ENCODE results near the gene PLVAP. TPM values are rescaled to one million over a fixed set of nuclear protein-coding genes. Genes with fewer than 3 reads are reported as not detected.

Gene PLVAP
- 23.6 TPM for total RNA-seq
- polyA plus RNA-seq: 289 TPM

GRCh38 chr19:17376935-17377600, at the start of gene PLVAP:
Gene PLVAP, minus strand, starts transcription at chr19:17377342. Its CDS starts 54 bp downstream, at chr19:17377288.
- Histone ChIP-seq H3K27ac (ENCODE audit: low read depth) (peak within 1 kb of the TSS; percentile 15), H3K36me3 (ENCODE audit: insufficient read depth) (no peaks in the 10 kb centered on the region), H3K4me3 (ENCODE audit: low read depth, low read length) (peak within 1 kb of the TSS; percentile 20), H3K4me1 (ENCODE audit: insufficient read depth) (no peaks in the 10 kb centered on the region)
- no peak for DNase-seq (ENCODE audit: extremely low spot score)
- WGBS: 45% methylated on average over 39 of the region's 39 CpGs

GRCh38 chr19:17424743-17425365, 47.7 kb upstream of the PLVAP start:
- Histone ChIP-seq H3K4me1 (ENCODE audit: insufficient read depth) (no peaks in the 10 kb centered on the region), H3K36me3 (ENCODE audit: insufficient read depth) (no peaks in the 10 kb centered on the region), H3K27ac (ENCODE audit: low read depth) (no peak overlapping the region), H3K4me3 (ENCODE audit: low read depth, low read length) (no peak overlapping the region)
- no peak for DNase-seq (ENCODE audit: extremely low spot score)
- 25% methylated on average over 27 of the region's 27 CpGs for WGBS

GRCh38 chr19:17423429-17424208, 46.5 kb upstream of the PLVAP start:
- DNase-seq (ENCODE audit: extremely low spot score): no peak
- no peak overlapping the region for H3K4me3 ChIP-seq (ENCODE audit: low read depth, low read length)
- peaks cover 4% of the 10 kb centered on the region for H3K4me1 ChIP-seq (ENCODE audit: insufficient read depth)
- no peak overlapping the region for H3K27ac ChIP-seq (ENCODE audit: low read depth)
- WGBS: 92% methylated on average over 20 of the region's 20 CpGs
- no peaks in the 10 kb centered on the region for H3K36me3 ChIP-seq (ENCODE audit: insufficient read depth)

GRCh38 chr19:17421942-17422341, 44.8 kb upstream of the PLVAP start:
- H3K36me3 ChIP-seq (ENCODE audit: insufficient read depth): no peaks in the 10 kb centered on the region
- H3K4me3 ChIP-seq (ENCODE audit: low read depth, low read length): no peak overlapping the region
- peaks cover 4% of the 10 kb centered on the region for H3K4me1 ChIP-seq (ENCODE audit: insufficient read depth)
- DNase-seq (ENCODE audit: extremely low spot score): no peak
- H3K27ac ChIP-seq (ENCODE audit: low read depth): no peak overlapping the region
- WGBS: 96% methylated on average over 4 of the region's 4 CpGs

- no peak for DNase-seq (ENCODE audit: extremely low spot score)
- Histone ChIP-seq H3K27ac (ENCODE audit: low read depth) (no peak overlapping the region), H3K36me3 (ENCODE audit: insufficient read depth) (no peaks in the 10 kb centered on the region), H3K4me3 (ENCODE audit: low read depth, low read length) (peak overlapping the region; percentile 61), H3K4me1 (ENCODE audit: insufficient read depth) (peaks cover 4% of the 10 kb centered on the region)
- WGBS: 5% methylated on average over 25 of the region's 25 CpGs
Observed at GRCh38 chr19:17420475-17420924, 43.4 kb upstream of the PLVAP start.

GRCh38 chr19:17419621-17420474, 42.7 kb upstream of the PLVAP start, which contains the start of gene MVB12A:
Gene MVB12A, plus strand, starts transcription at chr19:17420047. Its CDS starts 89 bp downstream, at chr19:17420136.
- under 1% methylated on average over 85 of the region's 85 CpGs for WGBS
- H3K4me1 ChIP-seq (ENCODE audit: insufficient read depth): peaks cover 4% of the 10 kb centered on the region
- peak; percentile 96 for DNase-seq (ENCODE audit: extremely low spot score)
- no peaks in the 10 kb centered on the region for H3K36me3 ChIP-seq (ENCODE audit: insufficient read depth)
- peak within 1 kb of the TSS; percentile 61 for H3K4me3 ChIP-seq (ENCODE audit: low read depth, low read length)
- H3K27ac ChIP-seq (ENCODE audit: low read depth): peak within 1 kb of the TSS; percentile 54

GRCh38 chr19:17419154-17419620, 42.0 kb upstream of the PLVAP start:
- peaks cover 4% of the 10 kb centered on the region for H3K4me1 ChIP-seq (ENCODE audit: insufficient read depth)
- 9% methylated on average over 8 of the region's 8 CpGs for WGBS
- no peak overlapping the region for H3K27ac ChIP-seq (ENCODE audit: low read depth)
- H3K4me3 ChIP-seq (ENCODE audit: low read depth, low read length): peak overlapping the region; percentile 24
- H3K36me3 ChIP-seq (ENCODE audit: insufficient read depth): no peaks in the 10 kb centered on the region
- no peak for DNase-seq (ENCODE audit: extremely low spot score)

- no peak overlapping the region for H3K4me3 ChIP-seq (ENCODE audit: low read depth, low read length)
- H3K36me3 ChIP-seq (ENCODE audit: insufficient read depth): no peaks in the 10 kb centered on the region
- peaks cover 4% of the 10 kb centered on the region for H3K4me1 ChIP-seq (ENCODE audit: insufficient read depth)
- 42% methylated on average over 3 of the region's 3 CpGs for WGBS
- no peak for DNase-seq (ENCODE audit: extremely low spot score)
- no peak overlapping the region for H3K27ac ChIP-seq (ENCODE audit: low read depth)
Observed at GRCh38 chr19:17418710-17419109, 41.6 kb upstream of the PLVAP start.

GRCh38 chr19:17415121-17415520, 38.0 kb upstream of the PLVAP start:
- DNase-seq (ENCODE audit: extremely low spot score): no peak
- Histone ChIP-seq H3K4me1 (ENCODE audit: insufficient read depth) (peaks cover 6% of the 10 kb centered on the region), H3K36me3 (ENCODE audit: insufficient read depth) (no peaks in the 10 kb centered on the region), H3K27ac (ENCODE audit: low read depth) (no peak overlapping the region), H3K4me3 (ENCODE audit: low read depth, low read length) (no peak overlapping the region)
- 44% methylated on average over 6 of the region's 6 CpGs for WGBS

GRCh38 chr19:17414097-17414496, 37.0 kb upstream of the PLVAP start:
- no peak for DNase-seq (ENCODE audit: extremely low spot score)
- Histone ChIP-seq H3K4me3 (ENCODE audit: low read depth, low read length) (no peak overlapping the region), H3K36me3 (ENCODE audit: insufficient read depth) (no peaks in the 10 kb centered on the region), H3K4me1 (ENCODE audit: insufficient read depth) (peaks cover 2% of the 10 kb centered on the region), H3K27ac (ENCODE audit: low read depth) (no peak overlapping the region)
- WGBS: 87% methylated on average over 8 of the region's 8 CpGs

GRCh38 chr19:17411801-17412200, 34.7 kb upstream of the PLVAP start:
- H3K4me3 ChIP-seq (ENCODE audit: low read depth, low read length): no peak overlapping the region
- H3K27ac ChIP-seq (ENCODE audit: low read depth): no peak overlapping the region
- peaks cover 2% of the 10 kb centered on the region for H3K4me1 ChIP-seq (ENCODE audit: insufficient read depth)
- no peak for DNase-seq (ENCODE audit: extremely low spot score)
- no peaks in the 10 kb centered on the region for H3K36me3 ChIP-seq (ENCODE audit: insufficient read depth)
- WGBS: 72% methylated on average over 11 of the region's 11 CpGs

GRCh38 chr19:17409990-17410389, 32.8 kb upstream of the PLVAP start:
- no peak for DNase-seq (ENCODE audit: extremely low spot score)
- H3K27ac ChIP-seq (ENCODE audit: low read depth): no peak overlapping the region
- no peak overlapping the region for H3K4me3 ChIP-seq (ENCODE audit: low read depth, low read length)
- 94% methylated on average over 9 of the region's 9 CpGs for WGBS
- H3K4me1 ChIP-seq (ENCODE audit: insufficient read depth): peaks cover 2% of the 10 kb centered on the region
- H3K36me3 ChIP-seq (ENCODE audit: insufficient read depth): no peaks in the 10 kb centered on the region

- H3K4me1 ChIP-seq (ENCODE audit: insufficient read depth): peaks cover under 1% of the 10 kb centered on the region
- H3K4me3 ChIP-seq (ENCODE audit: low read depth, low read length): peak overlapping the region; percentile 17
- H3K36me3 ChIP-seq (ENCODE audit: insufficient read depth): no peaks in the 10 kb centered on the region
- no peak overlapping the region for H3K27ac ChIP-seq (ENCODE audit: low read depth)
- 58% methylated on average over 2 of the region's 2 CpGs for WGBS
- no peak for DNase-seq (ENCODE audit: extremely low spot score)
Observed at GRCh38 chr19:17406887-17407196, 29.7 kb upstream of the PLVAP start.

Data from urinary bladder (tissue), 4 donors.